C4-2B (cell line): ENCODE data around the gene CBLN3.

Experiments used
- CTCF ChIP-seq: fragments of 450-650 bp; conservative IDR thresholded peaks from 2 replicates; pipeline ENCODE4 v1.5.1; 2017; ENCODE audit warnings: mild to moderate bottlenecking
- ZFX ChIP-seq: fragments of 450-650 bp; IDR thresholded peaks from 2 replicates; pipeline ENCODE4 v1.6.1; 2017

- TF ChIP-seq CTCF: no peak
- no peak for TF ChIP-seq ZFX
These were observed 40.1 kb downstream of the CBLN3 start for GRCh38 chr14:24389226-24389848.
